MM.1S (cell line): ENCODE measurements around the gene GNG12.

Experiments
- CTCF ChIP-seq: fragments of 300-600 bp; sonication (generic); IDR thresholded peaks from 2 replicates; pipeline ENCODE4 v1.5.1; 2016; ENCODE audit warnings: antibody characterized with exemption, low read length, mixed read lengths
- EZH2 ChIP-seq: fragments of 300-600 bp; sonication (generic); optimal IDR thresholded peaks from 2 replicates; pipeline ENCODE3; 2017; ENCODE audit warnings: low read depth, mild to moderate bottlenecking, antibody characterized with exemption, low read length, mixed read lengths
- EZH2phosphoT487 ChIP-seq: fragments of 300-600 bp; sonication (generic); IDR thresholded peaks from 2 replicates; pipeline ENCODE4 v1.6.1; 2018; ENCODE audit warnings: antibody characterized with exemption, low read length

DNA sequence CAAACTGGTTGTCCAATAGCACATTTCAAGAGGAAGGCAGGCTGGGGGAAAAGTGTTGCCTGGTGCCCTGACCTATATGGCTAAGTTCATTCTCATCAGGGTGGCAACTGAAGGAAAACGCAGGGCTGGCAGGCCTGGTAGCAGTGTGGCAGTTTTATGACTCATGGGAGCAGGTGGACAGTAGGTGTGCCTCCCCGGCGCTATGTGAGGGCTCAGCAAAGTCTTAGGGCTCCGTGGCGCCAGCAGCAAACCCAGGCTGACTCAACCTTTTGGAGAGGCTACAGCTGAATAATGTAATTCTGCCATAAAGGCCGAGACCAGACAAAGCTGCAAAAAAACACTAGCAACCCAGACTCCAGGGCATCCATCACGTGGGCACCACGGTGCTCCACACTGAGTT, 124.7 kb downstream of the GNG12 start:
- no peak for TF ChIP-seq CTCF
- no peak for TF ChIP-seq EZH2
- no peak for TF ChIP-seq EZH2phosphoT487
